ENCODE data around the gene TRIM52.

The TRIM52 gene

GRCh38 chr5:181255836-181256578, 4.9 kb downstream of the TRIM52 start:
- DNase-seq, result no peak

DNA sequence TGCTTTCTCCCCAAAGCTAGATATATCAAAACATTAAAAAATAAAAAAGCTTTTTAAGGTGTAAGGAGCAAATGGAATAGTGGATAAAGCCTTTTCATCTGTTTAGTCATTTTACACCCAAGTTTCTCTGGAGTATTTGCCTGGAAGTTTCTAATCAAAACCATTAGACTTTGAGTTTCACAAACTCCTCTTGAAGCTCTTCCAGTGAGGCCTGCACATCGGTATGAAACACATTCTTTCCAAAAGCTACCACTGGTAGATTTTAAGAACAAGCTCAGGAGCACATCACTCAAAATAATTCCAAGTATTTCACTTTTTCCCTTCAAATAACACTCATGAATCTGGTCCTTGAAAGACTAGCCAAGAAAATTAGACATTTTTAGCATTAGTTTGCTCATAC, 5.7 kb downstream of the TRIM52 start:
- DNase-seq, result no peak

DNA sequence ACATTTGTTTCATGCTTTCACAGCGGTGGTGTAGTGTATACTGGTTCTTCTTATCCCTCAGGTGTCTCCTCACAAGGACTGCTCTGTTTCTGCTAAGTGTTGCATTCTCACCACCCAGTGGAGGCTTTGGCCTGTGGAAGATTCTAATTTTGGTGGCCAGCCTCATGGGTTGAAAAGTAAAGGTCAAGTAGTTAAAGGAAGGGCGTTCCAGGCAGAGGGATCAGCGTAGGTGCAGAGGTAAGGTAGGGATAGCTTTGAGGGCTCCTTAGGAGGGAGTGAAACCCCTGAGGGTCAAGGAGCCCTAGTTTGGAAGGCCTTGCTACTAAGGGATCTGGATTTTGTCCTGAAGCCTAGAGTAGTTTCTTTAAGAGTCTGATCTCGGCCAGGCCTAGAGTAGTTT, 12.7 kb downstream of the TRIM52 start:
- no peak for DNase-seq

GRCh38 chr5:181246276-181247049, 14.5 kb downstream of the TRIM52 start:
- no peak for DNase-seq

DNA sequence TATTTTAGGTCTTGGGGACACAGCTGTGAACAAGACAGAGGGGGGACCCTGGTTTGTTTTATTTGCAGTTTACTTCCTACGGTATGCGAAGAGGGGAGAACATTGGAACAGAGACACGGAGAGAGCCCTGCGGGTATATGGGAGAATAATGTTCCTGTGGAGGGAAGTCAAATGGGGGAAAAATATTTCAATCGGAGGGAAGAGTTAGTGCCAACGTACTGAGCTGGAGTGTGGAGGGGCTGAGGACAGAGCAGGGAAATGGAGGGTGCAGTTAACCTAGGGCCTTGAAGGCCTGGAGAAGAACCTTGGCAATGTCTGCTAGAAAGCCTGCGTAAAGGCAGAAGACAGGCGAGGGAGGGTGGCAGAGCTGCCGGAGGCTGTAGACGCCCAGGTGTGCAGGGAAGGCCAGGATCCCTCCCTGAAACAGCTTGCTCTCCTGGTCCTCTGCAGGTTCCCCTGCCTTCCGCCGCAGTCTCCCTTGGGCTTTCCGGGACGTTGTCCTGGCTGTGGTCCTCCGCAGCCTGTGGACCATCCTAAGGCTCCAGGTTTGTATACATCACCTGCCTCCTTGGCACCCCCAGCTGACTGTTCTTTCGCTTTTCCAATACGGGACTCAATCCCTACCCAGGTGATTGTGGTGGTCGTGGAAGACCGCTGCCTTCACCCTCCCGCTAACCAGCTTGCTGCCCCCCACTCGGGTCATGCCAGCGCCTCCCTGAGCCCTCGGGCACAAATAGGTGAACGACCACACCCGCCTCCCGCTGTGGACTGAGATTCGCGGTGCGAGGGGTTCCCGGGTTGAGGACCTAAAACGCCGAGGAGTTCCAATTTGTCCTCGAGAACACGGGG, 15.3 kb downstream of the TRIM52 start:
- no peak for DNase-seq

DNA sequence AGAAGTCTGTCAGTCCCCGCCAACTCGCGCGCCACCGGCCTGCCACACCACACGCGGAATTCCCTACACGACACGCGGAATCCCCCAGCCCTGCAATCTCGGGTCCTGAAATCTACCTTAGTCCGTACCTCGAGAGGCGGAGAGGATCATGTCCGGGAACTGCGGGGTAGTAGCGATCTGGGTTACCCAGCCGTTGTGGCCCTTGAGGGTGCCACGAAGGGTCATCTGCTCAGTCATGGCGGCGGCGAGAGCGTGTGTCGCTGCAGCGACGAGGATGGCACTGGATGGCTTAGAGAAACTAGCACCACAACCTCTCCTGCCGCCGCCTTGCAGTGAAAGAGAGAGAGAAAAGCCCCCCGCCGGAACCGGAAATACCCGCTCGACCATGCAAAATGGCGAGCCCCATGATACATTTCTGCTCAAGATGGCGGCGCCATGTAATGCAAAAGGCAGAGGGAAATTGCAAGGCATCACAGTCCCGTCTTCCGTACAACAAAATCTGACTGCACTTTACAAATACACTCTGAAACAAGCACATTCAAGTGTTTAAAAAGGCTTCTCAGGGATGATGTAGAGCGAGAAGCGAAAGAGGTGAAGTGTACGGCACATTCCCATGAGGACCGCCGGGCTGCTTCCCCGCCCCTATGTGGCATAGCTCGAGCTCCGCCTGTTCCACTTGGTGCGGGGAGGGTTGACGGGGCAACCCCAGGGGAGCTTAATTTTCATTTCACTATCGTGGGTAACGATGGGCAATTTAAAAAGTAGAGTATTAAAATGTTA, 17.2 kb downstream of the TRIM52 start, which contains the start of gene RACK1:
RACK1 (minus strand) TSS at position 343 of the 780 bp plus-strand sequence; CDS start at position 237, 106 bp downstream.
- DNase-seq, result no peak

- DNase-seq, result no peak
These were observed 17.9 kb downstream of the TRIM52 start for GRCh38 chr5:181243018-181243563.

- no peak for DNase-seq
These were observed 18.9 kb downstream of the TRIM52 start for GRCh38 chr5:181242031-181242451.

- no peak for DNase-seq
These were observed 19.5 kb downstream of the TRIM52 start for GRCh38 chr5:181241393-181241975.

DNA sequence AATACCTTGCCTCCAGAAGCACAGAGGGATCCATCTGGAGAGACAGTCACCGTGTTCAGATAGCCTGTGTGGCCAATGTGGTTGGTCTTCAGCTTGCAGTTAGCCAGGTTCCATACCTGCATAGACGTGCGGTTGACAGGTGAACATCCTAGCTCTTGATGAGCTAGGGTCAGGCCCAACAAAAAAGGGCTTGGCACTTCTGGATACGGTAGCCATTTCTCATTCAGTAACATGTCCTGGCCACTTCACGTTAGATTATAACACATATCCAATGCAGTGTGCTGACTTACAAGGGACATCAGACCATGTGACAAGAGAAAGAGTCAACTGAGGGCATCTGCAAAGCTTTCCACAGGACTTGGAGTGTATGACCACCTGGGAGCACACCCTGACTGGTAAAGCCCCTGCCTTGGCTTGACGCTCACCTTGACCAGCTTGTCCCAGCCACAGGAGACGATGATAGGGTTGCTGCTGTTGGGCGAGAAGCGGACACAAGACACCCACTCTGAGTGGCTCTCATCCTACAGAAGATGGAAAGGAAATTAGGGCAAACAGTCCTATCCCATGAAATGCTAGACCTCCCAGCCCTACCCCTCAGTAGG, 21.8 kb downstream of the TRIM52 start:
- no peak for DNase-seq

DNA sequence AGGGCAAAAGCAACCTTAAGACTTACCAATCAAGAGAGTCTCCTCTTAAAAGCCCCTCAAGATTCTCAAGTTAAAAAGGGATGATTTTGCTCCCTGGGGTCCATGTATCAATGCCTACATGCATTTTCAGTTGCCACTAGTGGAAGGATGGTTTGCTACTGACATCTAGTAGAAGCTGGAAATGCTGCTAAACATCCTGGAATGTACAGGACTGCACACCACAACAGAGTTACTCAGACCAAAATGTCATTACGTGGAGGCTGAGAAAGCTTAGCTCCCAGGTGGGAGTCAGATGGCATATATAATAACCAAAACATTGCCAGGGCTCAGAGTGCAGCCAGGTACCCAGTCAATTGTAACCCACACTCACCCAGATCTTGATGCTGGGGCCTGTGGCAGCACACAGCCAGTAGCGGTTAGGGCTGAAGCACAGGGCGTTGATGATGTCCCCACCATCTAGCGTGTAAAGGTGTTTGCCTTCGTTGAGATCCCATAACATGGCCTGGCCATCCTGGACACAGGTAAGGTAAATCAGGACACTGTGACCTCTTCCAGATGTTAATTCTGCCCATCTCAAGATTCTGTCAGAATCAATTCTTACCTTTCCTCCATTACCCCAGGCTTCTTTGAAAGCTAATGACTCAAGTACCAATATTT, 23.1 kb downstream of the TRIM52 start:
- DNase-seq, result no peak

DNA sequence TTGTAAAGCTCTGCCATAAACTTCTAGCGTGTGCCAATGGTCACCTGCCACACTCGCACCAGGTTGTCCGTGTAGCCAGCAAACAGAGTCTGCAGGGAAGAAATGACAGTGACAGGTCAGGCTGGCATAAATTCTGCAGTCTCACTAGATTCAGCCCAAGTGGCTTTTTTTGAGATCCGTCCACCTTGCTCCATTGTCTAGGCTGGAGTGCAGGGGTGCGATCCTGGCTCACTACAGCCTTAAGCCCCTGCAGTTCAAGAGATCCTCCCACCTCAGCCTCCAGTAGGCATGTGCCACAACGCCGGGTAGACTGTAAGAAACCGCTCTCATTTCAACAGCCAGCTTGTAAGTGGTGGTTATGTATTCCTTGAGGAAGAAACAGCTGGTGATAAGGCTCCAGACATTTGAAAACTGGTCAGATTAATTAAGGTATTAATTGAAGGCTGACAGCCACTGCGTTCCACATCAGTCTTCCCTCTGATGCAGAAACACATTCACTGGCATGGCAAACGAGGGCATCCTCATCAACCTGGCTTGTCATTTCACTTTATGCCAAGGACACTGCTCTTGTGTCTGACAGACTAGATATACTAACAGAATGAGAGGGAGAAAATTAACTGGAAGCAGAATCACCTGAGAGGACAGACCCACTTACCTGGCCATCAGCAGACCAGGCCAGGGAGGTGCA, 23.8 kb downstream of the TRIM52 start:
- DNase-seq, result no peak

DNA sequence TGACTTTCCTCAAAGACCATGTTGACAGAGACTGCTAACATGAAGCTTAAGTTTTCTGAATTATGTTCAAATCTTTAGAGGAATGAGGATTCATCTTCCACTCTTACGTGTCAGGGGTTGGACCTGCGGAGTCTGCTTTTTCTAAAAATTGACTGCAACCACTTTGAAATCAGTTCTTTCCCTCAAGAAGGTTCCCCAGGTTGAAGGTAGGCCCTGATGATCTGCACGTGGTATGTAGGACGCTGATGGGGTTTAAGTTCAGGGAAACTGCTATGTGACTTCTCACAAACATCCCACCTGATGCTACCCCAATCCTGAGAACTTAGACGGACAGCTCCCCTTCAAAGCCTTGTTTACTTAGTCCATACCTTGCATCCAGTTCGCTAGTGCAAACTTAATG, 24.5 kb downstream of the TRIM52 start:
- DNase-seq, result no peak

- DNase-seq, result no peak
These were observed 25.1 kb downstream of the TRIM52 start for GRCh38 chr5:181235689-181236366.

GRCh38 chr5:181235323-181235688, 25.6 kb downstream of the TRIM52 start:
- no peak for DNase-seq

GRCh38 chr5:181234455-181235306, 26.3 kb downstream of the TRIM52 start:
- DNase-seq, result no peak

DNA sequence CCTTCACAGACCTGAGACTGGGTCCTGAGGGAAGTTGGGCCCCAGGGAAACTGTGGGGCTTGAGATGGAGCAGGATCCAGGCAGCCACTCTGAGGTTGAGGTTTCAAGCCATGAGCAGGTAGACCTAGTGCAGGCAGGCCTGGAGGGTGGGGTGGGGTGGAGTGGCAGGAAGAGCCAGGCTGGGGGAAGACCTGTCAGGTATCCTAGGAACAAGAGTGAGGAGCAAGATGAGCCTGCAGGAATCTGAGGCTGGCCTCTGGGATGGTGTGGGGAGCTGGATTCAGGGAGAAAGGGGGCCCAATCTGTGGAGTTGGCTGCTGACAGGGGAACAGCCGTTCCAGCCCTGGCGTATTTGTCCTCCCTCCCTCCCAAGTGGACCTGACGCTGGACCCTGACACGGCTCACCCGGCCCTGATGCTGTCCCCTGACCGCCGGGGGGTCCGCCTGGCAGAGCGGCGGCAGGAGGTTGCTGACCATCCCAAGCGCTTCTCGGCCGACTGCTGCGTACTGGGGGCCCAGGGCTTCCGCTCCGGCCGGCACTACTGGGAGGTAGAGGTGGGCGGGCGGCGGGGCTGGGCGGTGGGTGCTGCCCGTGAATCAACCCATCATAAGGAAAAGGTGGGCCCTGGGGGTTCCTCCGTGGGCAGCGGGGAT, 27.0 kb downstream of the TRIM52 start:
- DNase-seq, result no peak

Data from Kasumi-1 (cell line).